Measurements from ENCODE around the gene DCHS1. TPM values are rescaled to one million over a fixed set of nuclear protein-coding genes. Genes with fewer than 3 reads are reported as not detected.

DCHS1 gene
- total and polyA plus RNA-seq, 10 of the 15 experiments (the other 5 are each of a cell fraction or from before 2014, with no cell fraction given), result 0.02 to 0.64 (median 0.18) TPM; not detected in 1

GRCh38 chr11:6583584-6583983 lies 72.0 kb downstream of the DCHS1 start:
- H3K27ac ChIP-seq (ENCODE audit: control insufficient read depth, insufficient read depth), result no peak overlapping the region
- H3K4me1 ChIP-seq (ENCODE audit: control insufficient read depth, insufficient read depth, low read length), result no peaks in the 10 kb centered on the region
- 100% methylated on average over 1 of the region's 1 CpG for WGBS (ENCODE audit: insufficient coverage, insufficient replicate concordance, low lambda C conversion rate, missing lambda C conversion rate)
- CTCF ChIA-PET, result interaction anchor here (1.0 to 1.9 kb wide), 2 partner anchors 14 to 53 kb away, joined by 3 to 4 read pairs; no protein-coding TSS in a partner anchor
- H3K79me2 ChIP-seq (ENCODE audit: control insufficient read depth, insufficient read depth, low read length), result no peaks in the 10 kb centered on the region
- H2AFZ ChIP-seq (ENCODE audit: control insufficient read depth, low read depth, low read length), result no peak overlapping the region
- no peaks in the 10 kb centered on the region for H3K9me3 ChIP-seq (replicated peaks; ENCODE audit: control insufficient read depth, insufficient read depth, low read length)
- SMC1A ChIA-PET (ENCODE audit: uncharacterized antibody, unreplicated experiment), result interaction anchor here (1.6 kb wide), 1 partner anchor 12 kb away, joined by 3 read pairs; no protein-coding TSS in a partner anchor
- no peak overlapping the region for H3K4me3 ChIP-seq
- ATAC-seq (no peak), DNase-seq (ENCODE audit: low read depth, low spot score) (no peak), FAIRE-seq (no peak)
- POLR2A ChIA-PET, result no interaction called here
- H3K9ac ChIP-seq (ENCODE audit: control insufficient read depth, insufficient read depth, low read length), result no peak overlapping the region
- in situ Hi-C loops (cut with MboI), result no loop called here
- no TSS peak for BruUV-seq (replicated peaks)
- RAD21 ChIA-PET (ENCODE audit: unreplicated experiment), result no interaction called here
- intact Hi-C loops (cut with micrococcal nuclease; ENCODE audit: unreplicated experiment), result no loop called here
- H4K20me1 ChIP-seq (ENCODE audit: control insufficient read depth, insufficient read depth), result no peaks in the 10 kb centered on the region
- H3K4me2 ChIP-seq (ENCODE audit: control insufficient read depth, insufficient read depth), result no peak overlapping the region
- peaks cover 4 to 5% of the 10 kb centered on the region in 2 experiments; a peak in 3 of 4 replicates for H3K36me3 ChIP-seq (ENCODE audit: control insufficient read depth in 2 of 2, insufficient read depth in 2 of 2, low read length in 1 of 2)
- H3K27me3 ChIP-seq (replicated peaks in 1 of 2; ENCODE audit: control insufficient read depth in 2 of 2, insufficient read depth in 2 of 2, low read length in 1 of 2), result no peaks in the 10 kb centered on the region
- no peak for TF ChIP-seq E4F1 (IDR thresholded peaks at IDR 0.05; ENCODE audit: borderline replicate concordance, partially characterized antibody)
- no peak for TF ChIP-seq RCOR1 (conservative IDR thresholded peaks at IDR 0.05; ENCODE audit: low read depth, low read length)
- no peak for TF ChIP-seq IRF4 (IDR thresholded peaks at IDR 0.05; ENCODE audit: low read depth, low read length)
- no peak for TF ChIP-seq ASH2L (IDR thresholded peaks at IDR 0.05; ENCODE audit: borderline replicate concordance, low read depth)
- TF ChIP-seq CHD2 (IDR thresholded peaks at IDR 0.05; ENCODE audit: borderline replicate concordance, low read depth, low read length), result no peak
- no peak for TF ChIP-seq MEF2B (IDR thresholded peaks at IDR 0.05; ENCODE audit: partially characterized antibody, poor library complexity, severe bottlenecking)
- no peak for TF ChIP-seq SIX5 (IDR thresholded peaks at IDR 0.05; ENCODE audit: low read depth, low read length, severe bottlenecking)
- no peak for TF ChIP-seq MLLT1 (IDR thresholded peaks at IDR 0.05)
- no peak for TF ChIP-seq RELA (IDR thresholded peaks at IDR 0.05; ENCODE audit: borderline replicate concordance, partially characterized antibody)
- TF ChIP-seq TCF7 (IDR thresholded peaks at IDR 0.05; ENCODE audit: borderline replicate concordance), result no peak
- TF ChIP-seq STAT3 (IDR thresholded peaks at IDR 0.05; ENCODE audit: low read depth, low read length), result no peak
- no peak for TF ChIP-seq ZNF592 (IDR thresholded peaks at IDR 0.05)
- TF ChIP-seq, protein P1, sequence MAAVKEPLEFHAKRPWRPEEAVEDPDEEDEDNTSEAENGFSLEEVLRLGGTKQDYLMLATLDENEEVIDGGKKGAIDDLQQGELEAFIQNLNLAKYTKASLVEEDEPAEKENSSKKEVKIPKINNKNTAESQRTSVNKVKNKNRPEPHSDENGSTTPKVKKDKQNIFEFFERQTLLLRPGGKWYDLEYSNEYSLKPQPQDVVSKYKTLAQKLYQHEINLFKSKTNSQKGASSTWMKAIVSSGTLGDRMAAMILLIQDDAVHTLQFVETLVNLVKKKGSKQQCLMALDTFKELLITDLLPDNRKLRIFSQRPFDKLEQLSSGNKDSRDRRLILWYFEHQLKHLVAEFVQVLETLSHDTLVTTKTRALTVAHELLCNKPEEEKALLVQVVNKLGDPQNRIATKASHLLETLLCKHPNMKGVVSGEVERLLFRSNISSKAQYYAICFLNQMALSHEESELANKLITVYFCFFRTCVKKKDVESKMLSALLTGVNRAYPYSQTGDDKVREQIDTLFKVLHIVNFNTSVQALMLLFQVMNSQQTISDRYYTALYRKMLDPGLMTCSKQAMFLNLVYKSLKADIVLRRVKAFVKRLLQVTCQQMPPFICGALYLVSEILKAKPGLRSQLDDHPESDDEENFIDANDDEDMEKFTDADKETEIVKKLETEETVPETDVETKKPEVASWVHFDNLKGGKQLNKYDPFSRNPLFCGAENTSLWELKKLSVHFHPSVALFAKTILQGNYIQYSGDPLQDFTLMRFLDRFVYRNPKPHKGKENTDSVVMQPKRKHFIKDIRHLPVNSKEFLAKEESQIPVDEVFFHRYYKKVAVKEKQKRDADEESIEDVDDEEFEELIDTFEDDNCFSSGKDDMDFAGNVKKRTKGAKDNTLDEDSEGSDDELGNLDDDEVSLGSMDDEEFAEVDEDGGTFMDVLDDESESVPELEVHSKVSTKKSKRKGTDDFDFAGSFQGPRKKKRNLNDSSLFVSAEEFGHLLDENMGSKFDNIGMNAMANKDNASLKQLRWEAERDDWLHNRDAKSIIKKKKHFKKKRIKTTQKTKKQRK (IDR thresholded peaks at IDR 0.05; ENCODE audit: low read depth, low read length), result no peak

Data from GM12878 (cell line).